ENCODE results near the gene KCNA3. TPM values are rescaled to one million over a fixed set of nuclear protein-coding genes. Genes with fewer than 3 reads are reported as not detected.
A peak's percentile ranks its signal among the peaks of the same experiment; 100 is the strongest.

Gene KCNA3
- total and polyA plus RNA-seq, 2 of the 8 experiments (the other 6 are each of a cell fraction or from before 2014, with no cell fraction given): 0.95 to 1.1 TPM

- H3K23ac ChIP-seq (ENCODE audit: insufficient read length): no peak overlapping the region
- no peaks in the 10 kb centered on the region for H3K27me3 ChIP-seq (replicated peaks in 1 of 4; ENCODE audit: control insufficient read depth in 3 of 4, extremely low read depth in 1 of 4, insufficient read depth in 3 of 4, low read length in 3 of 4)
- no peak overlapping the region for H3K4ac ChIP-seq (replicated peaks; ENCODE audit: insufficient read length, low read depth, low read length)
- H4K8ac ChIP-seq (ENCODE audit: extremely low read depth, insufficient read depth, low read length): no peak overlapping the region
- no peak overlapping the region for H2BK20ac ChIP-seq (ENCODE audit: low read length)
- H3K4me2 ChIP-seq (ENCODE audit: insufficient read depth in 1 of 2, low read depth in 2 of 2, low read length in 2 of 2): no peak overlapping the region
- H4K5ac ChIP-seq (ENCODE audit: insufficient read length, low read depth, low read length): no peak overlapping the region
- H3K36me3 ChIP-seq (ENCODE audit: control insufficient read depth in 2 of 4, insufficient read depth in 4 of 4, low read length in 3 of 4): no peaks in the 10 kb centered on the region
- H2BK5ac ChIP-seq (ENCODE audit: low read depth, low read length): peak overlapping the region; percentile 26; the same call in 1 of the 2 replicates
- H2AFZ ChIP-seq (ENCODE audit: low read length): no peak overlapping the region; the same call in 1 of the 2 replicates
- TF ChIP-seq FOSL1 (IDR thresholded peaks at IDR 0.05; ENCODE audit: insufficient read depth, low read depth, low read length) (peak; percentile 42; the same call in 1 of the 2 replicates), GABPA (IDR thresholded peaks at IDR 0.05; ENCODE audit: borderline replicate concordance, insufficient read depth, low read length) (no peak)
- H3K56ac ChIP-seq (replicated peaks; ENCODE audit: insufficient read length, low read depth, low read length): no peak overlapping the region
- H2BK12ac ChIP-seq (ENCODE audit: low read depth, low read length): no peak overlapping the region
- H2AK5ac ChIP-seq (ENCODE audit: low read depth, low read length): no peak overlapping the region
- no peak overlapping the region for H3K9ac ChIP-seq (replicated peaks in 1 of 4; ENCODE audit: extremely low read depth in 1 of 4, low read depth in 3 of 4, low read length in 3 of 4)
- no peaks in the 10 kb centered on the region for H3K9me3 ChIP-seq (ENCODE audit: insufficient read depth in 2 of 2, low read depth in 1 of 2, low read length in 1 of 2)
- FAIRE-seq: no peak
- no peak overlapping the region for H2BK15ac ChIP-seq (ENCODE audit: low read length)
- no peaks in the 10 kb centered on the region for H3K79me1 ChIP-seq (ENCODE audit: low read depth, low read length)
- DNase-seq (ENCODE audit: low read depth in 1 of 2, low spot score in 2 of 2): no peak
- H3K4me3 ChIP-seq (ENCODE audit: extremely low read depth in 1 of 4, insufficient read depth in 2 of 4, low read depth in 3 of 4, low read length in 4 of 4): no peak overlapping the region
- no peaks in the 10 kb centered on the region for H3K4me1 ChIP-seq (replicated peaks in 1 of 4; ENCODE audit: control insufficient read depth in 3 of 4, insufficient read depth in 4 of 4, low read length in 3 of 4)
- CTCF ChIA-PET (ENCODE audit: partially characterized antibody): interaction anchor here (0.9 to 1.8 kb wide), 7 partner anchors 11 to 101 kb away, joined by 3 to 5 read pairs (median 3); no protein-coding TSS in a partner anchor
- no peak overlapping the region for H3K14ac ChIP-seq (ENCODE audit: insufficient read length)
- H3K27ac ChIP-seq (ENCODE audit: low read depth, low read length): no peak overlapping the region
- H4K20me1 ChIP-seq (replicated peaks in 1 of 2; ENCODE audit: control insufficient read depth in 1 of 2, insufficient read depth in 2 of 2, low read length in 2 of 2): no peaks in the 10 kb centered on the region
- no peaks in the 10 kb centered on the region for H3K79me2 ChIP-seq (ENCODE audit: control insufficient read depth in 1 of 2, insufficient read depth in 2 of 2, low read length in 2 of 2)
- H3K18ac ChIP-seq (ENCODE audit: extremely low read depth, low read length): no peak overlapping the region
- 85% methylated on average over 3 of the region's 3 CpGs; no CpG with 5 or more reads in 1 of the 2 experiments for WGBS, 2 experiments (ENCODE audit: extremely low coverage in 1 of 2, insufficient coverage in 1 of 2, insufficient read length in 1 of 2, insufficient replicate concordance in 2 of 2, low coverage in 1 of 2, low lambda C conversion rate in 2 of 2, missing lambda C conversion rate in 1 of 2)
- no peak overlapping the region for H2BK120ac ChIP-seq (replicated peaks; ENCODE audit: low read depth, low read length)
- no peaks in the 10 kb centered on the region for H3K23me2 ChIP-seq (ENCODE audit: low read depth, low read length)
- POLR2A ChIA-PET (ENCODE audit: partially characterized antibody): no interaction called here
- no peak overlapping the region for H4K91ac ChIP-seq (replicated peaks; ENCODE audit: insufficient read length, low read length)
Measured at GRCh38 chr1:110714374-110714995, 39.7 kb upstream of the KCNA3 start.
